Naive thymus-derived CD8-positive, alpha-beta T cell (primary cell): ENCODE data around the gene B4GALT2. TPM values are rescaled to one million over a fixed set of nuclear protein-coding genes. Genes with fewer than 3 reads are reported as not detected.

Source experiments
- ATAC-seq, 2 donors: fragments of 150-1000 bp; cut with Tn5 transposase in 1 of 2; sonication (Bioruptor Pico), chemical (Tn5 transposase) in 1 of 2; 1 replicate in 1 of 2; 2 replicates in 1 of 2; pipeline ENCODE4 v1.10.0; 2021; ENCODE audit warnings: mild to moderate bottlenecking in 2 of 2, moderate library complexity in 2 of 2
- POLR2A ChIA-PET: fragments of 350-600 bp; sonication (Branson Sonifier 250); formaldehyde crosslinking; loops from one replicate; lab custom pipeline; 2021; ENCODE audit warnings: antibody characterized with exemption; lab: Charles Lee
- DNase-seq, 10 donors: peaks; one replicate each; pipeline versions ENCODE4 v3.0.0 to v3.0.0-alpha.2; 2020 to 2022
- H3K27ac Mint-ChIP-seq, 10 donors: one replicate each; pipeline ENCODE4 v1.8.0; 2020 to 2022; ENCODE audit warnings: mild to moderate bottlenecking in 10 of 10, mixed read lengths in 10 of 10, moderate library complexity in 4 of 10, inconsistent platforms in 1 of 10
- H3K27me3 Mint-ChIP-seq, 5 donors: one replicate each; pipeline ENCODE4 v1.8.0; 2021 to 2022; ENCODE audit warnings: mixed read lengths in 5 of 5
- H3K36me3 Mint-ChIP-seq, 3 donors: one replicate each; pipeline ENCODE4 v1.8.0; 2020 to 2022; ENCODE audit warnings: mixed read lengths in 3 of 3, mild to moderate bottlenecking in 2 of 3, inconsistent platforms in 1 of 3
- H3K4me1 Mint-ChIP-seq, 4 donors: one replicate each; pipeline ENCODE4 v1.8.0; 2021 to 2022; ENCODE audit warnings: mixed read lengths in 4 of 4
- H3K4me3 Mint-ChIP-seq, 10 donors: one replicate each; pipeline ENCODE4 v1.8.0; 2020 to 2022; ENCODE audit warnings: mild to moderate bottlenecking in 10 of 10, mixed read lengths in 10 of 10, moderate library complexity in 6 of 10, inconsistent platforms in 1 of 10
- H3K9me3 Mint-ChIP-seq, 9 donors: one replicate each; pipeline ENCODE4 v1.8.0; 2020 to 2022; ENCODE audit warnings: mixed read lengths in 9 of 9, mild to moderate bottlenecking in 3 of 9, inconsistent platforms in 1 of 9, moderate library complexity in 1 of 9
- polyA plus RNA-seq, 3 donors: library from polyadenylated mRNA; unstranded; fragments of 300-500 nt; fragmentation: Illumina TruSeq; gene quantifications; one replicate each; pipeline ENCODE4 v1.2.3, GENCODE V29; 2021
- total RNA-seq, 8 experiments: library from RNA in 2 of 8; stranded (reverse) in 2 of 8; gene quantifications; one replicate each; pipeline ENCODE4 v1.2.3 and lab custom pipeline; 2021 to 2026

B4GALT2 gene
- total and polyA plus RNA-seq, 5 experiments from 2014 or later: 0.11 to 0.83 (median 0.32) TPM; not detected in 1

GRCh38 chr1:43935711-43936427, 43.1 kb upstream of the B4GALT2 start:
- Mint-ChIP-seq H3K27me3 (peaks cover 9 to 35% (median 19%) of the 10 kb centered on the region in 5 donors), H3K4me3 (peak overlapping the region in 8 of 10 donors; percentile 18 to 77 (median 52)), H3K4me1 (peaks cover 14 to 30% (median 24%) of the 10 kb centered on the region in 4 donors), H3K36me3 (peaks cover 0 to 5% (median 0%) of the 10 kb centered on the region in 3 donors), H3K27ac (no peak overlapping the region), H3K9me3 (no peaks in the 10 kb centered on the region)
- ATAC-seq (no peak), DNase-seq (no peak)
- POLR2A ChIA-PET: interaction anchor here (1.2 to 1.9 kb wide), 3 partner anchors 10 to 172 kb away, joined by 3 to 8 read pairs (median 5); partner anchors contain the start of gene ATP6V0B

- DNase-seq (peak in 1 of 10 donors; percentile 10), ATAC-seq (peak; percentile 66 to 70)
- Mint-ChIP-seq H3K4me1 (peaks cover 14 to 30% (median 24%) of the 10 kb centered on the region in 4 donors), H3K4me3 (peak overlapping the region; percentile 10 to 77 (median 56)), H3K27ac (no peak overlapping the region), H3K36me3 (peaks cover 0 to 5% (median 0%) of the 10 kb centered on the region in 3 donors), H3K27me3 (peaks cover 9 to 35% (median 19%) of the 10 kb centered on the region in 5 donors), H3K9me3 (no peaks in the 10 kb centered on the region)
- POLR2A ChIA-PET: interaction anchor here (1.9 kb wide), 1 partner anchor 9 kb away, joined by 5 read pairs; no protein-coding TSS in a partner anchor
These were observed 42.4 kb upstream of the B4GALT2 start for GRCh38 chr1:43936431-43937151.

DNA sequence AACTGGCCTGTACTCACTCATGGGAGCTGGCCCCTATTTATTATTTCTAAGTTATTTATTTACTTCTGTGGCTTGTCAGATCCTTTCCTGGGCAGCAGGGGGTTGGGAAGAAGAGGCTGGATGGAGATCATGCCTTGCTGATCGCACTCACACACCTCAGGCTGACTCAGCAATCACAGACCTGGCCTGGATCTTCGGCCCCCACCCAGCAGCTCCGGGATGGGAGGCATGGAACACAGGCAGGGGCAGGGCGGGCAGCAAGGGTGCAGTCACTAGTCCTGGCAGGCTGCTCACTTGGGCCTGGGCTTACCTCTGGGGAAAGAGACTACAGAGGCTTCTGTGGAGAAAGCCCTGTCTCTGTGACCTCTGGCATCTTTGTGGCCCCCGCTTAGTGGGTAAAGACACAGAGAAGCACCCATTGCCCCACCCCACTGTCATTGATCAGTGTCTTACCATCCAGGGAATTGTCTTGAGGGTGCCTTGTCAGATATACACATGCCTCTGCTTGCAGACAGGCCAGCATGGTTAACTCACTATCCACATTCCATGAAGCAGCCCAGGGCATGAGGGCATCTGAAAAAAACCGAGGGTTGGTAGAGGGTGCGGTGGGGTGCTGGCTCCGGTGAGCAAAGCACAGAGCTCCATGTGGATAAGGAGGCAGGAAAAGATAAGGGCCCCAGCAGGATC, 41.7 kb upstream of the B4GALT2 start:
- DNase-seq (no peak), ATAC-seq (no peak)
- Mint-ChIP-seq H3K36me3 (peaks cover 0 to 5% (median 0%) of the 10 kb centered on the region in 3 donors), H3K27me3 (peaks cover 9 to 35% (median 19%) of the 10 kb centered on the region in 5 donors), H3K4me1 (peaks cover 14 to 30% (median 24%) of the 10 kb centered on the region in 4 donors), H3K27ac (no peak overlapping the region), H3K4me3 (peak overlapping the region in 3 of 10 donors; percentile 54 to 77 (median 77)), H3K9me3 (no peaks in the 10 kb centered on the region)
- POLR2A ChIA-PET: no interaction called here

DNA sequence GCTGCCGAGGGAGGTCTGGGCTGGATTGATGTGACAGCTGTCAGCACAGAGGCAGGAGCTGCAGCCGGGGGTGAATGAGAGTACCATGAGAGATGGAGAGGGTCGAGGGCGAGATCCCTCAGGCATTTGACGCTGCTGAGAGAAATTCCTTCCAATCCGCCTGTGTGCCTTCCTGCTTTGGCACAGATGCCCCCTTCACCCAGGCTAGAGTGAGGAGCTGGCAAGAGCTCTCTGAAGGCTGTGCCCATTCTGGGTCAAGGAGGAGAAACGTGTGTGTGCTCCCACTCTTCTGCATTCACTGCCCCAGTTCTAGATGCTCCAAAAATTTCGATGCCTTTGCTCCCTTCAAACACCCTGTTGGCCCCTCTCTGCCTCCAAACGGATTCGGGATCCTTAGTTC, 40.6 kb upstream of the B4GALT2 start:
- Mint-ChIP-seq H3K9me3 (no peaks in the 10 kb centered on the region), H3K27ac (peak overlapping the region in 1 of 10 donors; percentile 18), H3K27me3 (peaks cover 4 to 25% (median 13%) of the 10 kb centered on the region in 5 donors), H3K4me1 (peaks cover 16 to 32% (median 19%) of the 10 kb centered on the region in 4 donors), H3K4me3 (no peak overlapping the region), H3K36me3 (peaks cover 0 to 5% (median 0%) of the 10 kb centered on the region in 3 donors)
- ATAC-seq: no peak
- POLR2A ChIA-PET: no interaction called here
- no peak for DNase-seq

DNA sequence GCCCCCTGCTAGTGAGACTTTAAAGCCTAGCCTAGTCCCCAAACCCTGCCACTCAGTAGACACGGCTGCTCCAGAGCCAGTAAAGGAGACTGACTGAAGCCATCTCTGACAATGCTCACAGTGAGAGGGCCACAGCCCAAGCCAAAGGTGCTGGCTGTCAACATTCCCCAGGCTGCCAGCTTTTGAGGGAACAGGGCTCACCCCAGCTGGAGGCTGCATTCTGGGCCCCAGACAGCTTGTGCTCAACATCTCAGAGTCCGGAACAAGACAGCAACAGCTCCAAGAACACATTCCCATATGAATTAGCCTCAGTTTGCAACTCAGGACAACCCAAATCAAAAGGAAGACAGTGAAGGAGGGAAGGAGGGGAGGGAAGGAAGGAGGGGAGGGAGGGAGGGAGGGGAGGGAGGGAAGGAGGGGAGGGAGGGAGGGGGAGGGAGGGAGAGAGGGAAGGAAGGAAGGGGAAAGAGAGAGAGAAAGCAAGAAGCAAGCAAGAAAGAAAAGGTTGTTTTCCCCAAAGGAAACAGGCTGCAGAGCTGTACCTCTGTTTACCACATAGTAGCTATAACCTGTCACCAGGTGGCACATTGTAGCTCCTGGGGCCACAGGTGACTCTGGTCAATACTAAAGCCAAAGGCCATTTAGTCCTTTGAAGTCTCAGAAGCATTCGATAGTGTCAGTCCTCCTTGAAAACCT, 40.0 kb upstream of the B4GALT2 start:
- peaks cover 4 to 22% (median 11%) of the 10 kb centered on the region in 5 donors for H3K27me3 Mint-ChIP-seq
- peaks cover 14 to 25% (median 16%) of the 10 kb centered on the region in 4 donors for H3K4me1 Mint-ChIP-seq
- no peak for ATAC-seq
- peaks cover 0 to 8% (median 0%) of the 10 kb centered on the region in 3 donors for H3K36me3 Mint-ChIP-seq
- H3K9me3 Mint-ChIP-seq: no peaks in the 10 kb centered on the region
- no peak for DNase-seq
- H3K4me3 Mint-ChIP-seq: no peak overlapping the region
- H3K27ac Mint-ChIP-seq: no peak overlapping the region
- POLR2A ChIA-PET: no interaction called here

DNA sequence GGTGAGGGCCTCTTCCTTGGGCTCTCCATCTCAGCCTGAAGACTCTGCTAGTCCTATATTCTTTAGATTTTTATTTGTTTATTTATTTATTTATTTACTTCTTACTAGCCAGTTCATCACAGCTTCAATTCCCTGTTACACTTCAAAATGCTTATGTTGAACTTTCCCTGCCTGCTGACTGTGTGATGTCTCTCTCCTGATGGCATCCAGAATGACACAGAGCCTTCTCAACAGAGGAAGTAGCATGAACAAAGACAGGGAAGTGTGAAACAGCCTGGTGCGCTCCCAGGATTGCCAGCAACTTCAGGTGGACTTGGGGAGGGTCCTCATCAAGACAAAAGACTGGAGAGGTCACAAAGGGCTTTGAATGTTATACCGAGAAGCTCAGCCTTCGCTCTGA, 36.6 kb upstream of the B4GALT2 start:
- no peaks in the 10 kb centered on the region for H3K9me3 Mint-ChIP-seq
- H3K4me1 Mint-ChIP-seq: peaks cover 19 to 29% (median 26%) of the 10 kb centered on the region in 4 donors
- no peak for DNase-seq
- peak overlapping the region in 2 of 10 donors; percentile 13 to 46 for H3K27ac Mint-ChIP-seq
- peaks cover 0 to 8% (median 0%) of the 10 kb centered on the region in 3 donors for H3K36me3 Mint-ChIP-seq
- POLR2A ChIA-PET: no interaction called here
- ATAC-seq: no peak
- H3K27me3 Mint-ChIP-seq: no peaks in the 10 kb centered on the region
- no peak overlapping the region for H3K4me3 Mint-ChIP-seq

- DNase-seq (no peak), ATAC-seq (no peak)
- no peaks in the 10 kb centered on the region for H3K9me3 Mint-ChIP-seq
- H3K27me3 Mint-ChIP-seq: no peaks in the 10 kb centered on the region
- H3K4me3 Mint-ChIP-seq: peak overlapping the region; percentile 26 to 98 (median 48)
- H3K36me3 Mint-ChIP-seq: peaks cover 0 to 7% (median 0%) of the 10 kb centered on the region in 3 donors
- H3K27ac Mint-ChIP-seq: peak overlapping the region in 2 of 10 donors; percentile 50 to 93
- POLR2A ChIA-PET: no interaction called here
- H3K4me1 Mint-ChIP-seq: peaks cover 26 to 49% (median 46%) of the 10 kb centered on the region in 4 donors
These were observed 34.1 kb upstream of the B4GALT2 start for GRCh38 chr1:43944860-43945259.

- ATAC-seq (no peak), DNase-seq (no peak)
- peak overlapping the region; percentile 90 to 97 (median 96) for H3K27ac Mint-ChIP-seq
- no peaks in the 10 kb centered on the region for H3K9me3 Mint-ChIP-seq
- peaks cover 31 to 56% (median 55%) of the 10 kb centered on the region in 4 donors for H3K4me1 Mint-ChIP-seq
- H3K4me3 Mint-ChIP-seq: peak overlapping the region; percentile 88 to 98 (median 92)
- POLR2A ChIA-PET: interaction anchor here (0.7 to 2.6 kb wide), 7 partner anchors 10 to 239 kb away, joined by 3 to 13 read pairs (median 4); partner anchors contain the start of genes ATP6V0B, DPH2 and ST3GAL3
- peaks cover 3 to 11% (median 6%) of the 10 kb centered on the region in 3 donors for H3K36me3 Mint-ChIP-seq
- no peaks in the 10 kb centered on the region for H3K27me3 Mint-ChIP-seq
These were observed 33.3 kb upstream of the B4GALT2 start for GRCh38 chr1:43945674-43946235.

DNA sequence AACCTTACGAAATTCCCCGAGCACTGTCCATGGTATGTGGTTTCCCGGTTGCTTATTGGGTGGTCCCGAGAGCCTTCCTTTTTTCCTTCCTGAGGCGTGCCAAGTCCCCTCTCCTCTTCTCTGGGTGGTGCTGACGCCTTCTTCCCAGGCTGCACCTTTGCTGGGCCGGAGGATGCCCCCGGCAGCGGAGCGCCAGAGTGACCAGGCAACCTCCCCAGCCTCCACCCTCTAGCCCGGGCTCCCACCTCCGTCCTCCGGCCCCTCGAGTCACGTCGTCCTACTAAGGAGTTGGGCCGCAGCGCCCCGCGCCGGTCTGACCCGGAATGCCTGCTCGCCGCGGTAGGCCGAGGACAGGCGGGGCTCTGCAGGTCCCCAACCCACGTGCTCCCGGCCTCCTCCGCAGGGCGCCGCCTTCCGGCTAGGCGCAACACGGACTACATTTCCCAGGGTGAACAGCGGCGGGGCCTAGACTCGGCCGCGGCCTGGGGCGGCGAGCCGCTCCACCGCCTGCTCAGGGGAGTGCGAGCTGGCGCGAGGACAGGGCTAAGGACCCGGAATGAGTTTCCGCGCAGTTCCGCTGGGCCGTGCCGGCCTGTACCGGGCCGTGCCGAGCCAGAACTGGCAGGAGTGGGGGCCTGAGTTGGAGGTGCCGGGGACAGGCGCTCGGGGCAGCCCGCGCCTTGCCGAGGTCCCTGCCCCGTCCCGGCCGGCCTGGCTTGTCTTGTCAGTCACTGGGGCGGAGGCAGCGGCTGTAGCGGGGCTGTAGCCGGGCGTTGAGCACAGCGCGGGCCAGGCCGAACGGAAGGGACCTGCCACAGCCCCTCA, 32.6 kb upstream of the B4GALT2 start, which contains the start of gene IPO13:
Gene IPO13 (plus strand): TSS at position 715 of the 825 bp plus-strand sequence. CDS start 651 bp downstream, outside the sequence.
- ATAC-seq: peak; percentile 95 to 97
- peaks cover 37 to 63% (median 58%) of the 10 kb centered on the region in 4 donors for H3K4me1 Mint-ChIP-seq
- POLR2A ChIA-PET: interaction anchor here (0.5 to 2.6 kb wide), 11 partner anchors 11 to 741 kb away, joined by 3 to 13 read pairs (median 4); partner anchors contain the start of genes ATP6V0B, DPH2 and ST3GAL3

GRCh38 chr1:43947061-43947873, 31.7 kb upstream of the B4GALT2 start:
- Mint-ChIP-seq H3K4me1 (peaks cover 37 to 65% (median 59%) of the 10 kb centered on the region in 4 donors), H3K27ac (peak overlapping the region; percentile 90 to 97 (median 96)), H3K36me3 (peaks cover 3 to 13% (median 6%) of the 10 kb centered on the region in 3 donors), H3K9me3 (no peaks in the 10 kb centered on the region), H3K4me3 (peak overlapping the region; percentile 88 to 98 (median 92)), H3K27me3 (no peaks in the 10 kb centered on the region)
- ATAC-seq (peak in 1 of 2 donors; percentile 4), DNase-seq (peak in 1 of 10 donors; percentile 18)
- POLR2A ChIA-PET: interaction anchor here (0.5 to 2.6 kb wide), 6 partner anchors 13 to 741 kb away, joined by 3 to 13 read pairs (median 6); partner anchors contain the start of genes ATP6V0B, DPH2 and ST3GAL3

More for the DNA sequence above, 32.6 kb upstream of the B4GALT2 start, which contains the start of gene IPO13:
- H3K27me3 Mint-ChIP-seq: no peaks in the 10 kb centered on the region
- DNase-seq: peak; percentile 90 to 99 (median 94)
- H3K27ac Mint-ChIP-seq: peak within 1 kb of the TSS; percentile 90 to 97 (median 96)
- peaks cover 3 to 13% (median 6%) of the 10 kb centered on the region in 3 donors for H3K36me3 Mint-ChIP-seq
- H3K4me3 Mint-ChIP-seq: peak within 1 kb of the TSS; percentile 88 to 98 (median 92)
- H3K9me3 Mint-ChIP-seq: no peaks in the 10 kb centered on the region
